NCI-H2227 (cell line): ENCODE data around the gene MYO15B.

Experiments
- DNase-seq: peaks from one replicate; lab custom pipeline; 2025; ENCODE audit not compliant: unreplicated experiment; lab: John Stamatoyannopoulos, UW

MYO15B gene

GRCh38 chr17:75658237-75658636 is 70.6 kb downstream of the MYO15B start:
- DNase-seq, result no peak

- DNase-seq, result no peak
Measured at GRCh38 chr17:75661531-75661930, 73.9 kb downstream of the MYO15B start.

GRCh38 chr17:75662511-75662910 is 74.9 kb downstream of the MYO15B start:
- DNase-seq, result no peak

- no peak for DNase-seq
Measured at GRCh38 chr17:75664099-75664549, 76.5 kb downstream of the MYO15B start.

GRCh38 chr17:75665981-75666380 is 78.4 kb downstream of the MYO15B start:
- no peak for DNase-seq

GRCh38 chr17:75666959-75667790 is 79.6 kb downstream of the MYO15B start, which contains the start of the genes RECQL5 and SAP30BP:
Gene RECQL5 (minus strand): TSS chr17:75667154. CDS start chr17:75666557, 597 bp downstream.
Gene SAP30BP (plus strand): TSS chr17:75667338. CDS start chr17:75667373, 35 bp downstream.
- DNase-seq, result peak; percentile 99

- DNase-seq, result no peak
Measured at GRCh38 chr17:75667825-75668224, 80.2 kb downstream of the MYO15B start.

GRCh38 chr17:75668489-75668888 is 80.9 kb downstream of the MYO15B start:
- DNase-seq, result no peak

GRCh38 chr17:75670868-75671267 is 83.3 kb downstream of the MYO15B start:
- DNase-seq, result no peak

GRCh38 chr17:75672011-75672410 is 84.4 kb downstream of the MYO15B start:
- no peak for DNase-seq

- no peak for DNase-seq
Measured at GRCh38 chr17:75673487-75673886, 85.9 kb downstream of the MYO15B start.
